IPS-15b (cell line): ENCODE measurements around the gene OPRL1.

Experiments
- H3K27me3 ChIP-seq: one replicate; pipeline ENCODE4 v1.6.1; 2013; ENCODE audit warnings: low read length; ENCODE audit not compliant: control insufficient read depth, insufficient read depth
- H3K36me3 ChIP-seq: one replicate; pipeline ENCODE4 v1.6.1; 2013; ENCODE audit warnings: low read length; ENCODE audit not compliant: control insufficient read depth, insufficient read depth
- H3K4me1 ChIP-seq: one replicate; pipeline ENCODE4 v1.6.1; 2013; ENCODE audit warnings: mild to moderate bottlenecking, low read length; ENCODE audit not compliant: control insufficient read depth, insufficient read depth
- H3K4me3 ChIP-seq: one replicate; pipeline ENCODE4 v1.5.1; 2013; ENCODE audit warnings: low read depth, low read length
- H3K9ac ChIP-seq: one replicate; pipeline ENCODE4 v1.6.1; 2013; ENCODE audit warnings: low read depth, mild to moderate bottlenecking, low read length
- H3K9me3 ChIP-seq: one replicate; pipeline ENCODE4 v1.6.1; 2013; ENCODE audit warnings: mild to moderate bottlenecking, low read length; ENCODE audit not compliant: control insufficient read depth, insufficient read depth

The OPRL1 gene

GRCh38 chr20:64078934-64079272, 979 bp upstream of the OPRL1 start:
- Histone ChIP-seq H3K36me3 (peaks cover 4% of the 10 kb centered on the region), H3K9me3 (no peaks in the 10 kb centered on the region), H3K4me1 (peaks cover 3% of the 10 kb centered on the region), H3K27me3 (peaks cover 23% of the 10 kb centered on the region), H3K9ac (peak overlapping the region; percentile 60), H3K4me3 (peak overlapping the region; percentile 60)

DNA sequence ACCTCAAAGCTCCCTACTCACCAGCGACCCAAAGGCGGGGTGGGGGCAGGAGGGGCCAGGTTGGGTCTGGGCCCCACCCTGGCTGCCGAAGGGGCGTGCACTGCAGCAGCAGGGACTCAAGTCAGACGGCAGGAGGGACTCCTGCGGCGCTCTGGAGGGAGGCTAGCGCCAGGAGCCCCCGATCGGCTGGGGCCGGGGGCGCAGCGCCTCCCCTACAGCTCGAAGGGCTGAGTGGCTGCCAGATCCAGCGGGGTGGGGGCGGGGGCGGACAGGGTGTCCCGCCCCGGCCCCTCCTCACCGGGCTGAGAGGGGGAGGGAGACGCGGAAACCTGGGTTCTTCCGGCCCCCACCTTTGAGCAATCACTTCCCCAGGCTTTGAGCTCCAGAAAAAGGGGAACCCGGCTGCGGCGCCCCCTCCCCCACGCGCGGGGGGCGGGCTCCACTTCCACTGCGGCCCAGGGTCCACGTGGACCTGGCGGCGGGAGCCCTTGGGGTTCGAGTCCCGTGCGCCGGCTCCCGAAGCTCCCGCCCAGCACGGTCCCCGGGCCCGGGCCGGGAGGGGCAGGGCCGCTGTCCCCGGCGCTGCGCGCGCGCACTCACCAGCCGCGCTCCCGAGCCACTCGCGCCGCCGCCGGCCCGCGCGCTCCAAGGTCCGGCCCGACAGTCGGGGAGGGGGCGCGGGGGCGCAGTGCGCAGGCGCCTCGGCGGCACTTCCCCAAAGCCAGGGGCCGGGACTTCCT, 439 bp upstream of the OPRL1 start, which contains the start of gene RGS19:
Gene RGS19, minus strand, starts transcription at position 246 of the 740 bp plus-strand sequence. CDS start 2,632 bp downstream, outside the sequence.
- Histone ChIP-seq H3K27me3 (peaks cover 29% of the 10 kb centered on the region), H3K4me1 (peaks cover 5% of the 10 kb centered on the region), H3K9me3 (no peaks in the 10 kb centered on the region), H3K9ac (peak within 1 kb of the TSS; percentile 60), H3K36me3 (no peaks in the 10 kb centered on the region), H3K4me3 (peak within 1 kb of the TSS; percentile 73)

DNA sequence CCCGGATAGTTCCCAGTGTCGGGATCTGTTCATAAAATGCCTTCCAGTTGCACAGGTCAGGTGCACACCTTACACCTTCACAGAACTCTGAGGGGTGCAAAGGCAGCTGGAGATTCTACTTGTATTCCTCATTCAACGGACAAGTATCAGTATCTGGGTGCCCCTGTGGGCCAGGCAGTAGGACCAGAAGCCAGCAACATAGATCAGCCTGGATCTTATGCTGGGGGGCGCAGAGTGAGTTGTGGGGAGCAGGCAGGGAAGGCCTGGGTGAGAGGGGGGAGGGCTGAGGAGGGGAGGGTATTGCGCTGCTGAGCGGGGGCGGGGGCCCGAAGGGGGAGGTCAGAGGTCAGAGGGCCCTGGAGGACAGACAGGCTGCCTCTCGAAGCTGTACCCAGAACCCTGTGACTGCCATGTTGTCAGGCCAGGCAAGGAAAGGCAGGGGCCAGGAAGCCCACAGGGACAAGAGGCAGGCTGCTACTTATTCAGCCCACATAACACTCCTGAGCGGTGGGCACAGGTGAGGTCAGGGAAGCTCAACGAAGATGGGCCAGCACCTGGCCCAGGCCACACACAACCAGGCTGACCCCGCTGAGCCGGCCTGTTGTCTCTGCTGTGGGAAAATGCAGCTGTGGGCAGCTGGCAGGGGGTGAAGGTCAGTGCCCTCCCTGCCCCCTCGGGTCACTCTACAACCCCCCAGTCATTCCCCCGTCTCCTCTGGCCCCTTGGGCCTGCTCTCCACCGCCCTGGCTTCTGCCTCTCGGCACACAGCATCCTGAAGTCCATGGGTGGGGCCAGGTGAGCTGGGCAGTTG, 1.1 kb downstream of the OPRL1 start:
- H3K9me3 ChIP-seq, result no peaks in the 10 kb centered on the region
- H3K27me3 ChIP-seq, result peaks cover 40% of the 10 kb centered on the region
- peaks cover 8% of the 10 kb centered on the region for H3K4me1 ChIP-seq
- H3K4me3 ChIP-seq, result peak overlapping the region; percentile 73
- H3K9ac ChIP-seq, result no peak overlapping the region
- H3K36me3 ChIP-seq, result no peaks in the 10 kb centered on the region

GRCh38 chr20:64081624-64081964, 1.7 kb downstream of the OPRL1 start:
- Histone ChIP-seq H3K27me3 (peaks cover 40% of the 10 kb centered on the region), H3K9ac (no peak overlapping the region)

DNA sequence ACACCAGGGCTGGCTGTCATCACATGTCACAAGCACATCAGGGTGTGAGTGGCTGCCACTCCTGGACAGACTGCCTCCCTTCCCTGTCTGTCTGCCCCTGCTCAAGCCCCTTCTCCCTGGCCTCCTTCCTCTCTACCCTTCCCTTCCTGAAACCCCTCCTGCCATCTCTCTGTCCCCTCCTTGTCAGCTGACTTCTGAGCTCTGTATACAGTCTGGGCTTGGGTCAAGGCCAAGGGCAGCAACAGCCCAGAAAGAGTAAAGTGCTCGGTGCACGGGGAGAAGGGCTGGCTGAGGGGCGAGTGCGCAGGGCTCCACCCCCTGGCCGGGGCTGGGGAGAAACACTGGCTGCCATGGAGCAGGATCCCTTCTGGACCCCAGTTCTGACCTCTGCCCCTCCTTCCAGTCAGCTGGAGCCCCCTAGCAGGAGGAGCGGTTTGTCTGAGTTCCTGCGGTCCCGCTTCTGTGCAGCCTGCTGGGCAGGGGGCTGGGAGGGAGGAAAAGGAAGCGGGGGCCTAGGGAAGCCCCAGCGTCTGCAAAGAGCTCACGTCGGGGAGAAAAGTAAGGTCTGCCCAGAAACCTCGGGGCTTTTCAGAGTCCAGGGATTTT, 2.3 kb downstream of the OPRL1 start:
- peaks cover 8% of the 10 kb centered on the region for H3K4me1 ChIP-seq
- no peak overlapping the region for H3K9ac ChIP-seq
- H3K4me3 ChIP-seq, result peak overlapping the region; percentile 8
- H3K36me3 ChIP-seq, result no peaks in the 10 kb centered on the region
- H3K9me3 ChIP-seq, result no peaks in the 10 kb centered on the region
- peaks cover 40% of the 10 kb centered on the region for H3K27me3 ChIP-seq

More at GRCh38 chr20:64081624-64081964, 1.7 kb downstream of the OPRL1 start:
- H3K4me3 ChIP-seq, result no peak overlapping the region
- H3K9me3 ChIP-seq, result no peaks in the 10 kb centered on the region
- H3K4me1 ChIP-seq, result peaks cover 8% of the 10 kb centered on the region
- no peaks in the 10 kb centered on the region for H3K36me3 ChIP-seq

DNA sequence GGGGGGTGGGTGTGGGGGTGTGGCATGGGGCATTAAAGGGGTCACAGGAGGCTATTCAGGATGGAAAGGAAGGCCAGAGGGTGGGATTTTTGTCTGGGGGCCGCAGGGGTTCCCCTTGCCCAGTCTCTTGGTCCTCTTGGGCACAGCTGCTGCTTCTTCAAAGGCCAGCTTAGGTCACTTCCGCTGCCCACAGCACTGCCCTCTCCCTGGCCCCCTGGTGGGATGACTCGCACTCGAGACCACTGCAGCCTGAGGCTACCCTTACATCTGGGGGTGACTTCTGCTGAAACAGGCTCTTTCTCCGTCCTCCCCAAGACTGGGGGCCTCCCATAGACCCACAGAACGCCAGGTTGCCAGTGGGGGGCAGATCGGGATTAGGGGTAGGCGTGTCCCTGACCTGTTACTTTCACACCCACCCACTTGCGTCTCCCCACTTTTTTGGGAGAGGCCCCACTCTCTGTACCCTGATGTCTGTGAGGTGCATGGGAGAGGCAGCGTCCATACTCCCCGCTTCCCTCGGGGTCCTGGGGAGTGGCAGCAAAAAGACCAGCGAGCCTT, 3.0 kb downstream of the OPRL1 start:
- Histone ChIP-seq H3K27me3 (peaks cover 40% of the 10 kb centered on the region), H3K36me3 (no peaks in the 10 kb centered on the region), H3K9me3 (no peaks in the 10 kb centered on the region), H3K4me1 (peaks cover 8% of the 10 kb centered on the region), H3K4me3 (peak overlapping the region; percentile 48), H3K9ac (no peak overlapping the region)

- Histone ChIP-seq H3K27me3 (peaks cover 40% of the 10 kb centered on the region), H3K4me3 (peak overlapping the region; percentile 51), H3K9ac (no peak overlapping the region), H3K36me3 (no peaks in the 10 kb centered on the region), H3K9me3 (no peaks in the 10 kb centered on the region), H3K4me1 (peaks cover 8% of the 10 kb centered on the region)
Observed at GRCh38 chr20:64083378-64083803, 3.5 kb downstream of the OPRL1 start.

DNA sequence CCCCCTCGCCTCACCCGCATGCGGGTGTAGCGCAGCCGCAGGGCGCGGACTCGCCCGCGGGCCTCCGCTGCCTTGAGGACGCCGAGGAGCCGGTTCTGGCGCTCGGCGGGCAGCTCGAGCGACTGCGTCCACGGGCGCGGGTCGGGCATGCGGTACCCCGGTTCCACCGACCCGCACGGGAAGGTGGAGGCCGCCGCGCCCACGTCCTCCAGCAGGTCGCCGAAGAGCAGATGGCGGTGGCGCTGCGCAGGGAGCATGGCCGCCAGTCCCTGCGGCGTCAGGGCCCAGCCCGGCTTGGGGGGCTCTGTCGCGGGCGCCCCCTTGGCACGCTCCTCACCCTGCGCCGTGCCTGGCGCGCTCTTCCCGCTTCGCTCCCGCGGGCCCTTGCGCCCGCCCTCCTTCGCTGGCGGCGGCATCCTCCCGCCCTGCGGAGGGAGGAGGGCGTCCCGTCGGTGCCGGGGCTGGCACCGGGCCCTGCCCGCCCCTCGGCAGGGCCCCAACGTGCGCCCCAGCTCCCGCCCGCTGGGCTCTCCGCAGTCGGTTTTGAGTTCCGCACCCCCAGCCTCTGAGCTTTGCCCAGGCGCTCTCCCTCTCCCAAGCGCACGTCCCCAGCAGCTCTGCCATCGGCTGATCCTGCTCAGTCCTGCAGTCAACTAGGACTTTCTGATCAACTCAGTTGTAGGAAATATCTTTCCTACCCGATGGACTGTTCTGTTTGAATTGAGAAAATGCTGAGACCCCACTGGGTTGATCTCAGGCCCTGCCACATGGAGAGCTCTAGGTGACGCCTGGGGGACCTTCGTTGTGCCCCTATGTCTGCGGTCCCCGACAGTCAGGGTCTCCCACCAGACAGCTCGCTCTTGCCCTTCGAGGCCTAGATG, 4.2 kb downstream of the OPRL1 start, which contains the start of gene LKAAEAR1:
Gene LKAAEAR1, minus strand, starts transcription at position 595 of the 881 bp plus-strand sequence. Its CDS starts 179 bp downstream, at position 416.
- H3K27me3 ChIP-seq, result peaks cover 40% of the 10 kb centered on the region
- H3K4me3 ChIP-seq, result peak within 1 kb of the TSS; percentile 51

DNA sequence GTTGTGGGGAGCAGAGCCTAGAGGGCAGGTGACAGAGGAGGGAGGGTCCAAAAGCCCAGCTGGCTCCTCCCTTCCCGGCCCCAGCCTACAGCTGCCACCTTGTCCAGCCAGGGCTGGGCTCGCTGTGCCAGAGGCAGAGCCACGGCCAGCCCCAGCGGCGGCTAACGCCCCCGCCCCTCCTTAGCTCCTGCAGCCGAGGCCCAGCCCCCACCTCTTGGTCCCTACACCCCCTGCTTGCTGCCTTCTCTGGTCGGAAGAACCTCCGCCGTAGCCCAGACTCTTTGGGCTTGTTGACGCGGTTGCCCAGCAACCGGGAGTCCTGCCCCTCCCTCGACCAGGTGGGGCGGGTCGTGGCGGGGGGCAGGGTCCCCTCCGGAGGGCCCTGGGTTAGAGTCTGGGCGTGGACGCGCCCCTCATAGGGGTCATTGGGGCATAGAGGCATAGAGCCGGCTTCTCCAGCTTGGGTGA, 4.8 kb downstream of the OPRL1 start:
- no peak overlapping the region for H3K9ac ChIP-seq

More for the DNA sequence above, 4.2 kb downstream of the OPRL1 start, which contains the start of gene LKAAEAR1:
- Histone ChIP-seq H3K9ac (peak within 1 kb of the TSS; percentile 47), H3K36me3 (no peaks in the 10 kb centered on the region), H3K9me3 (no peaks in the 10 kb centered on the region), H3K4me1 (peaks cover 8% of the 10 kb centered on the region)

GRCh38 chr20:64086801-64087200, 6.9 kb downstream of the OPRL1 start:
- H3K27me3 ChIP-seq, result peaks cover 27% of the 10 kb centered on the region
- peaks cover 8% of the 10 kb centered on the region for H3K4me1 ChIP-seq
- H3K4me3 ChIP-seq, result no peak overlapping the region
- H3K9ac ChIP-seq, result no peak overlapping the region
- no peaks in the 10 kb centered on the region for H3K9me3 ChIP-seq
- no peaks in the 10 kb centered on the region for H3K36me3 ChIP-seq

More for the DNA sequence above, 4.8 kb downstream of the OPRL1 start:
- H3K36me3 ChIP-seq, result no peaks in the 10 kb centered on the region
- H3K4me1 ChIP-seq, result peaks cover 8% of the 10 kb centered on the region
- peak overlapping the region; percentile 51 for H3K4me3 ChIP-seq
- H3K9me3 ChIP-seq, result no peaks in the 10 kb centered on the region
- peaks cover 40% of the 10 kb centered on the region for H3K27me3 ChIP-seq
